Ascending aorta (tissue), 2 donors: ENCODE results near the gene REEP6. TPM values are rescaled to one million over a fixed set of nuclear protein-coding genes. Genes with fewer than 3 reads are reported as not detected.

Experiments
- DNase-seq, 2 donors: peaks; one replicate each; pipeline ENCODE4 v3.0.0-alpha.2; 2019; ENCODE audit warnings: low spot score in 2 of 2
- H3K27ac ChIP-seq, 2 donors: fragments of 200-600 bp; sonication (generic); one replicate each; pipeline ENCODE4 v1.5.1; 2016 to 2017; ENCODE audit warnings: mild to moderate bottlenecking in 1 of 2
- H3K27me3 ChIP-seq: fragments of 200-600 bp; sonication (generic); one replicate; pipeline ENCODE4 v1.5.1; 2017
- H3K36me3 ChIP-seq, 2 donors: fragments of 200-600 bp; sonication (generic); one replicate each; pipeline ENCODE4 v1.5.1; 2016
- H3K4me1 ChIP-seq, 2 donors: fragments of 200-600 bp; sonication (generic); one replicate each; pipeline ENCODE4 v1.5.1; 2016 to 2017; ENCODE audit warnings: mild to moderate bottlenecking in 1 of 2
- H3K4me3 ChIP-seq, 2 donors: fragments of 200-600 bp; sonication (generic); one replicate each; pipeline ENCODE4 v1.5.1; 2016 to 2017; ENCODE audit warnings: mild to moderate bottlenecking in 1 of 2
- H3K9me3 ChIP-seq, 2 donors: fragments of 200-600 bp; sonication (generic); one replicate each; pipeline ENCODE4 v1.5.1; 2016
- intact Hi-C: fragments of 100-400 bp; cut with DNase I; formaldehyde crosslinking; loops from one replicate; pipeline ENCODE4 v1.15.1; 2023
- total RNA-seq: library from RNA; depleted of rRNA; stranded (reverse); fragments of >200 nt; gene quantifications from one replicate; pipeline ENCODE4 v1.1.0, GENCODE V29; 2016
- TF ChIP-seq, protein P1 (sequence below), 3 experiments: fragments of 200-600 bp in 2 of 3; fragments of 450-650 bp in 1 of 3; sonication (generic) in 2 of 3; IDR thresholded peaks; one replicate each; pipeline ENCODE4 v1.5.1; 2016 to 2019; ENCODE audit warnings: antibody characterized with exemption in 3 of 3, mild to moderate bottlenecking in 1 of 3, moderate library complexity in 1 of 3

The REEP6 gene
- total RNA-seq, 1 donor from 2014 or later: 3.2 TPM

DNA sequence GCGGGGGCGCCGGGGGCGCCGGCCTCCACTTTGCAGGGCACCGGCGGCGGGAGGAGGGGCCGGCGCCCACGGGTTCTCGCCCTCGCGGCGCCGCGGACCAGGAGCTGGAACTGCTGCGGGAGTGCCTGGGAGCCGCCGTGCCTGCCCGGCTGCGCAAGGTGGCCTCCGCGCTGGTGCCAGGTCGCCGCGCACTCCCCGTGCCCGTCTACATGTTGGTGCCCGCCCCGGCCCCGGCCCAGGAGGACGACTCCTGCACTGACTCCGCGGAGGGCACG is 23.8 kb upstream of the REEP6 start:
- Histone ChIP-seq H3K27ac (no peak overlapping the region), H3K36me3 (no peaks in the 10 kb centered on the region), H3K9me3 (no peaks in the 10 kb centered on the region), H3K4me1 (peaks cover 37 to 41% of the 10 kb centered on the region in 2 donors), H3K4me3 (no peak overlapping the region), H3K27me3 (peaks cover 54% of the 10 kb centered on the region)
- intact Hi-C loops: no loop called here
- no peak for DNase-seq
- TF ChIP-seq, protein P1, sequence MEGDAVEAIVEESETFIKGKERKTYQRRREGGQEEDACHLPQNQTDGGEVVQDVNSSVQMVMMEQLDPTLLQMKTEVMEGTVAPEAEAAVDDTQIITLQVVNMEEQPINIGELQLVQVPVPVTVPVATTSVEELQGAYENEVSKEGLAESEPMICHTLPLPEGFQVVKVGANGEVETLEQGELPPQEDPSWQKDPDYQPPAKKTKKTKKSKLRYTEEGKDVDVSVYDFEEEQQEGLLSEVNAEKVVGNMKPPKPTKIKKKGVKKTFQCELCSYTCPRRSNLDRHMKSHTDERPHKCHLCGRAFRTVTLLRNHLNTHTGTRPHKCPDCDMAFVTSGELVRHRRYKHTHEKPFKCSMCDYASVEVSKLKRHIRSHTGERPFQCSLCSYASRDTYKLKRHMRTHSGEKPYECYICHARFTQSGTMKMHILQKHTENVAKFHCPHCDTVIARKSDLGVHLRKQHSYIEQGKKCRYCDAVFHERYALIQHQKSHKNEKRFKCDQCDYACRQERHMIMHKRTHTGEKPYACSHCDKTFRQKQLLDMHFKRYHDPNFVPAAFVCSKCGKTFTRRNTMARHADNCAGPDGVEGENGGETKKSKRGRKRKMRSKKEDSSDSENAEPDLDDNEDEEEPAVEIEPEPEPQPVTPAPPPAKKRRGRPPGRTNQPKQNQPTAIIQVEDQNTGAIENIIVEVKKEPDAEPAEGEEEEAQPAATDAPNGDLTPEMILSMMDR (IDR thresholded peaks at IDR 0.05): no peak

DNA sequence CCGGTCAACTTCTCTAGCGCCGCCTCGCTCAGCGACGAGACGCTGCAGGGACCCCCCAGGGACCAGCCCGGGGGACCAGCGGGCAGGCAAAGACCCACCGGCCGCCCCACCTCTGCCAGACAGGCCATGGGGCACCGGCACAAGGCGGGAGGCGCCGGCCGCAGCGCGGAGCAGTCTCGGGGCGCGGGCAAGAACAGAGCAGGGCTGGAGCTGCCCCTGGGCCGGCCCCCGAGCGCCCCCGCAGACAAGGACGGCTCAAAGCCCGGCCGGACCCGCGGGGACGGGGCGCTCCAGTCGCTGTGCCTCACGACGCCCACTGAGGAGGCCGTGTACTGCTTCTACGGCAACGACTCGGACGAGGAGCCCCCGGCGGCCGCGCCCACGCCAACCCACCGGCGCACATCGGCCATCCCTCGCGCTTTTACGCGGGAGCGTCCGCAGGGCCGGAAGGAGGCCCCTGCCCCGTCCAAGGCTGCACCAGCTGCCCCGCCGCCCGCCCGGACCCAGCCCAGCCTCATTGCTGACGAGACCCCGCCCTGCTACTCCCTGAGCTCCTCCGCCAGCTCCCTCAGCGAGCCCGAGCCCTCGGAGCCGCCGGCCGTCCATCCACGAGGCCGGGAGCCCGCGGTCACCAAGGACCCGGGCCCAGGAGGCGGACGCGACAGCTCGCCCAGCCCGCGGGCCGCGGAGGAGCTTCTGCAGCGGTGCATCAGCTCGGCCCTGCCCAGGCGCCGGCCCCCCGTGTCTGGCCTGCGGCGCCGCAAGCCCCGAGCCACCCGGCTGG is 23.3 kb upstream of the REEP6 start:
- H3K4me3 ChIP-seq: peak overlapping the region; percentile 23 to 63
- H3K36me3 ChIP-seq: no peaks in the 10 kb centered on the region
- no peak overlapping the region for H3K27ac ChIP-seq
- H3K27me3 ChIP-seq: peaks cover 59% of the 10 kb centered on the region
- H3K9me3 ChIP-seq: no peaks in the 10 kb centered on the region
- TF ChIP-seq, protein P1 (IDR thresholded peaks at IDR 0.05): no peak
- DNase-seq: no peak
- H3K4me1 ChIP-seq: peaks cover 37 to 41% of the 10 kb centered on the region in 2 donors
- intact Hi-C loops: no loop called here

DNA sequence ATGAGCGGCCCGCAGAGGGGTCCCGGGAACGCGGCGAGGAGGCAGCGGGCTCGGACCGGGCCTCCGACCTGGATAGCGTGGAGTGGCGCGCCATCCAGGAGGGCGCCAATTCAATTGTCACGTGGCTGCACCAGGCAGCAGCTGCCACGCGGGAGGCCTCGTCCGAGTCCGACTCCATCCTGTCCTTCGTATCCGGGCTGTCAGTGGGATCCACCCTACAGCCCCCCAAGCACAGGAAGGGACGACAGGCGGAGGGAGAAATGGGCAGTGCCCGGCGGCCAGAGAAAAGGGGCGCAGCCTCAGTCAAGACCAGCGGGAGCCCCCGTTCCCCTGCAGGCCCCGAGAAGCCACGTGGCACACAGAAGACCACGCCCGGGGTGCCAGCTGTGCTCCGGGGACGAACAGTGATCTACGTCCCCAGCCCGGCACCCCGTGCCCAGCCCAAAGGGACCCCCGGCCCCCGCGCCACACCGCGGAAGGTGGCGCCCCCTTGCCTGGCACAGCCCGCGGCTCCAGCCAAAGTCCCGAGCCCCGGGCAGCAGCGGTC is 22.6 kb upstream of the REEP6 start:
- no peak for DNase-seq
- TF ChIP-seq, protein P1 (IDR thresholded peaks at IDR 0.05): no peak
- Histone ChIP-seq H3K36me3 (no peaks in the 10 kb centered on the region), H3K4me1 (peaks cover 37 to 41% of the 10 kb centered on the region in 2 donors), H3K27me3 (peaks cover 66% of the 10 kb centered on the region), H3K9me3 (no peaks in the 10 kb centered on the region), H3K4me3 (peak overlapping the region; percentile 23 to 63), H3K27ac (no peak overlapping the region)
- intact Hi-C loops: no loop called here

DNA sequence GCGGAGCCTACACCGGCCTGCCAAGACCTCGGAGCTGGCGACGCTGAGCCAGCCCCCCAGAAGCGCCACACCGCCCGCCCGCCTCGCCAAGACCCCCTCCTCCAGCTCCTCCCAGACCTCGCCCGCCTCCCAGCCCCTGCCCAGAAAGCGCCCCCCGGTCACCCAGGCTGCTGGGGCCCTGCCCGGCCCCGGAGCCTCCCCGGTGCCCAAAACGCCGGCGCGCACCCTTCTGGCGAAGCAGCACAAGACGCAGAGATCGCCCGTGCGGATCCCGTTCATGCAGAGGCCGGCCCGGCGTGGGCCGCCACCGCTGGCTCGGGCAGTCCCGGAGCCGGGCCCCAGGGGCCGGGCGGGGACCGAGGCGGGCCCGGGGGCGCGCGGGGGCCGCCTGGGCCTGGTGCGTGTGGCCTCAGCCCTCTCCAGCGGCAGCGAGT is 22.1 kb upstream of the REEP6 start:
- Histone ChIP-seq H3K4me3 (peak overlapping the region; percentile 23 to 63), H3K27ac (no peak overlapping the region), H3K27me3 (peaks cover 66% of the 10 kb centered on the region), H3K36me3 (no peaks in the 10 kb centered on the region), H3K9me3 (no peaks in the 10 kb centered on the region), H3K4me1 (peaks cover 37 to 41% of the 10 kb centered on the region in 2 donors)
- DNase-seq: no peak
- intact Hi-C loops: no loop called here
- TF ChIP-seq, protein P1 (IDR thresholded peaks at IDR 0.05): no peak

DNA sequence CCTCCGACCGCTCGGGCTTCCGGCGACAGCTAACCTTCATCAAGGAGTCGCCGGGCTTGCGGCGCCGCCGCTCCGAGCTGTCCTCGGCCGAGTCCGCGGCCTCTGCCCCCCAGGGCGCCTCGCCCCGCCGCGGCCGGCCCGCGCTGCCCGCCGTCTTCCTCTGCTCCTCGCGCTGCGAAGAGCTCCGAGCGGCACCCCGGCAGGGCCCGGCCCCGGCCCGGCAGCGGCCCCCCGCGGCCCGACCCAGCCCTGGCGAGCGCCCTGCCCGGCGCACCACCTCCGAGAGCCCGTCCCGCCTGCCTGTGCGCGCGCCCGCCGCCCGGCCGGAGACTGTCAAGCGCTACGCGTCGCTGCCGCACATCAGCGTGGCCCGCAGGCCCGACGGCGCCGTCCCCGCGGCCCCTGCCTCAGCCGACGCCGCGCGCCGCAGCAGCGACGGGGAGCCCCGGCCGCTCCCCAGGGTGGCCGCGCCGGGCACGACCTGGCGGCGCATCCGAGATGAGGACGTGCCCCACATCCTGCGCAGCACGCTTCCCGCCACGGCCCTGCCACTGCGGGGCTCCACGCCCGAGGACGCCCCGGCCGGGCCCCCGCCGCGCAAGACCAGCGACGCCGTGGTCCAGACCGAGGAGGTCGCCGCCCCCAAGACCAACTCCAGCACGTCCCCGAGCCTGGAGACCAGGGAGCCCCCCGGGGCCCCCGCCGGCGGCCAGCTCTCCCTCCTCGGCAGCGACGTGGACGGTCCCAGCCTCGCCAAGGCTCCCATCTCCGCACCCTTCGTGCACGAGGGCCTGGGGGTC is 21.5 kb upstream of the REEP6 start:
- DNase-seq: no peak
- Histone ChIP-seq H3K4me1 (peaks cover 37 to 41% of the 10 kb centered on the region in 2 donors), H3K27ac (no peak overlapping the region), H3K4me3 (peak overlapping the region; percentile 23 to 63), H3K9me3 (no peaks in the 10 kb centered on the region), H3K36me3 (peaks cover 0 to 1% of the 10 kb centered on the region in 2 donors), H3K27me3 (peaks cover 66% of the 10 kb centered on the region)
- TF ChIP-seq, protein P1 (IDR thresholded peaks at IDR 0.05): no peak
- intact Hi-C loops: no loop called here
